Kidney (tissue), 14 donors: ENCODE results near the gene ABCC3. TPM values are rescaled to one million over a fixed set of nuclear protein-coding genes. Genes with fewer than 3 reads are reported as not detected.

Experiments
- DNase-seq, 5 donors: peaks; one replicate each; pipeline ENCODE4 v3.0.0-alpha.2; 2013 to 2020
- FAIRE-seq: peaks from 2 replicates; lab custom pipeline; 2012; peaks lifted over from hg19 to GRCh38; lab: Jason Lieb, UNC
- H3K27ac ChIP-seq, 2 donors: one replicate each; pipeline ENCODE4 v1.7.0; 2013; ENCODE audit warnings: low read depth in 2 of 2, low read length in 2 of 2, inconsistent platforms in 1 of 2
- H3K27me3 ChIP-seq: one replicate; pipeline ENCODE4 v1.7.1; 2013; ENCODE audit warnings: low read length, inconsistent platforms; ENCODE audit not compliant: control insufficient read depth, insufficient read depth
- H3K36me3 ChIP-seq, 3 donors: one replicate each; pipeline versions ENCODE4 v1.7.0 to v1.7.1; 2013; ENCODE audit warnings: low read length in 3 of 3, control low read depth in 1 of 3, inconsistent platforms in 1 of 3; ENCODE audit not compliant: insufficient read depth in 3 of 3, control insufficient read depth in 2 of 3
- H3K4me1 ChIP-seq, 3 donors: one replicate each; pipeline versions ENCODE4 v1.7.0 to v1.7.1; 2013; ENCODE audit warnings: low read length in 3 of 3, inconsistent platforms in 1 of 3, low read depth in 1 of 3; ENCODE audit not compliant: control insufficient read depth in 2 of 3, insufficient read depth in 2 of 3
- H3K4me3 ChIP-seq, 3 donors: one replicate each; pipeline versions ENCODE4 v1.7.0 to v1.8.1; 2013; ENCODE audit warnings: low read length in 3 of 3, control low read depth in 1 of 3, inconsistent platforms in 1 of 3
- H3K9ac ChIP-seq, 3 donors: one replicate each; pipeline versions ENCODE4 v1.7.0 to v1.7.1; 2013; ENCODE audit warnings: low read length in 3 of 3, control low read depth in 1 of 3, inconsistent platforms in 1 of 3
- H3K9me3 ChIP-seq, 3 donors: one replicate each; pipeline versions ENCODE4 v1.7.0 to v1.7.1; 2013; ENCODE audit warnings: low read length in 3 of 3, control low read depth in 1 of 3, inconsistent platforms in 1 of 3; ENCODE audit not compliant: control insufficient read depth in 2 of 3, insufficient read depth in 1 of 3
- intact Hi-C: fragments of 100-400 bp; cut with DNase I; formaldehyde crosslinking; loops from one replicate; pipeline ENCODE4 v1.11.1; 2022
- polyA plus RNA-seq: library from polyadenylated mRNA; stranded (reverse); fragments of 350-450 nt; fragmentation: Illumina TruSeq; extraction: RNeasy Lipid Tissue Mini Kit (QIAGEN cat#74804); gene quantifications from one replicate; pipeline ENCODE4 v1.2.3, GENCODE V29; 2014; ENCODE audit warnings: low read depth, low replicate concordance; ENCODE audit not compliant: insufficient read depth
- total RNA-seq: library from RNA; stranded (reverse); fragmentation: NEBNext Ultra II Directional; extraction: Animal tissue kit (Norgen Biotek cat#: 25700); gene quantifications from one replicate; pipeline ENCODE4 v1.2.1, GENCODE V29; 2021
- TF ChIP-seq, protein P1 (sequence below): IDR thresholded peaks from 3 replicates; pipeline ENCODE4 v1.5.1; 2012; ENCODE audit warnings: mild to moderate bottlenecking, moderate library complexity, borderline replicate concordance; ENCODE audit not compliant: insufficient read depth; ENCODE audit errors: extremely low read depth
- donor health status: control.
- donor health status: control.
- donor health status: control.
- donor health status: control.
- donor health status: control.
- donor health status: DM: yes; HTN: yes; CAD: no.
- donor health status: Normal renal cell carcinoma (clear cell type).

ABCC3 gene
- total and polyA plus RNA-seq, 2 donors from 2014 or later, result 9.3 to 156 TPM

DNA sequence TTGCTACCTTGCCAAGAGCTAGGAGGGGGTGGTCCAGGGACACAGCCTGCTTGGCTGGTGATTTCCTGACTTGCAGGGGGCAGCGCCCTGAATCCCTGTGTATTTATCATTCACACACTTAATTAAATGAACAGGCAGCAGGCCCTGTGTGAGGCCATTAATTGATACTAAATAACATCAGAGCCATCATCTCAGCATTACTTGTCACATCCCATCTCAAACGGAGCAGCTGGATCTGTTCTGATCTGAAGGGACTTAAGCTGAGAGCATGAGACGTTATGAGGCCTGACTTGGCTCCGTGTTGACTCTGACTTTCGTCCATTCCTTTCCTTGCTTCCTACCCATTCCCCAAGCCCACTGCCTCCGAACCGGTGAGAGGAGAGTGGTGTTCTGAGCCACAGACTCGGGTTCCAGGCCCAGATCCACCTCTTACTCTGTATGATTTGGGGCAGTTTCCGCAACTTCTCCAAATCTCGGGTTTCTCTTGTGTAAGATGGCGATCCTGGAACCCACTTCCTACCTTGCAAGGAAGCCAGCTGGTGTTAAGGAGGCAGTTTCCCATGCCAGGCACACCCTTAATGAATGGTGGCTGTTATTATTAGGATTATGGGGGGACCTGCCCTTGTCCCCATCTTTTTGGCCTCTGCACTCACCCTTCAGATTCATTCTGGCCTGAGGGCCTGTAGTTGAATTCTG is 40.4 kb upstream of the ABCC3 start:
- H3K9me3 ChIP-seq, result no peaks in the 10 kb centered on the region
- H3K27me3 ChIP-seq, result no peaks in the 10 kb centered on the region
- no peak overlapping the region for H3K27ac ChIP-seq
- TF ChIP-seq, protein P1, sequence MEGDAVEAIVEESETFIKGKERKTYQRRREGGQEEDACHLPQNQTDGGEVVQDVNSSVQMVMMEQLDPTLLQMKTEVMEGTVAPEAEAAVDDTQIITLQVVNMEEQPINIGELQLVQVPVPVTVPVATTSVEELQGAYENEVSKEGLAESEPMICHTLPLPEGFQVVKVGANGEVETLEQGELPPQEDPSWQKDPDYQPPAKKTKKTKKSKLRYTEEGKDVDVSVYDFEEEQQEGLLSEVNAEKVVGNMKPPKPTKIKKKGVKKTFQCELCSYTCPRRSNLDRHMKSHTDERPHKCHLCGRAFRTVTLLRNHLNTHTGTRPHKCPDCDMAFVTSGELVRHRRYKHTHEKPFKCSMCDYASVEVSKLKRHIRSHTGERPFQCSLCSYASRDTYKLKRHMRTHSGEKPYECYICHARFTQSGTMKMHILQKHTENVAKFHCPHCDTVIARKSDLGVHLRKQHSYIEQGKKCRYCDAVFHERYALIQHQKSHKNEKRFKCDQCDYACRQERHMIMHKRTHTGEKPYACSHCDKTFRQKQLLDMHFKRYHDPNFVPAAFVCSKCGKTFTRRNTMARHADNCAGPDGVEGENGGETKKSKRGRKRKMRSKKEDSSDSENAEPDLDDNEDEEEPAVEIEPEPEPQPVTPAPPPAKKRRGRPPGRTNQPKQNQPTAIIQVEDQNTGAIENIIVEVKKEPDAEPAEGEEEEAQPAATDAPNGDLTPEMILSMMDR, result no peak
- peaks cover 6 to 13% (median 13%) of the 10 kb centered on the region in 3 donors for H3K4me1 ChIP-seq
- no peak overlapping the region for H3K4me3 ChIP-seq
- intact Hi-C loops, result no loop called here
- H3K9ac ChIP-seq, result no peak overlapping the region
- FAIRE-seq (no peak), DNase-seq (no peak)
- no peaks in the 10 kb centered on the region for H3K36me3 ChIP-seq

DNA sequence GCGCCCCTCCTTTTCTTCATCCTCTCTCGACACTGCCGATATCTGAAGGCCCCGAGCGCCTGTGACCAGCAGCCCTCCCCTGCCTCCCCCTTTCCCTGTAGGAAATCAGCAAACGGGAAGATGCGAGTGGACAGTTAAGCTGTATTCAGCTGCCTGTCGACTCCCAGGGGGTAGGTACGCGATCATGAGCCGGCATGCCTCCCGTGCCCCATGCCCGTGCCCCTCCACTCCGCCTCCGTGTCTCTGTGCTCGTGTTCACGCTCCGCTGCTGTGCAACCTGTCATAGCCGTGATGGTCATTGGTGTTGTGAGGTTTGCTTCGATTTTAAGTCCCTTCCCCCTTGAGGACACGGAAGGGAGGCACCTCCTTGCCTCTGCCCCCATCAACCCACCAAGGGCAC is 39.8 kb upstream of the ABCC3 start:
- Histone ChIP-seq H3K36me3 (no peaks in the 10 kb centered on the region), H3K27ac (no peak overlapping the region), H3K9ac (no peak overlapping the region), H3K27me3 (no peaks in the 10 kb centered on the region), H3K4me3 (no peak overlapping the region), H3K4me1 (peaks cover 0 to 7% (median 6%) of the 10 kb centered on the region in 3 donors), H3K9me3 (no peaks in the 10 kb centered on the region)
- no peak for DNase-seq
- TF ChIP-seq, protein P1, result no peak
- no peak for FAIRE-seq
- intact Hi-C loops, result no loop called here

DNA sequence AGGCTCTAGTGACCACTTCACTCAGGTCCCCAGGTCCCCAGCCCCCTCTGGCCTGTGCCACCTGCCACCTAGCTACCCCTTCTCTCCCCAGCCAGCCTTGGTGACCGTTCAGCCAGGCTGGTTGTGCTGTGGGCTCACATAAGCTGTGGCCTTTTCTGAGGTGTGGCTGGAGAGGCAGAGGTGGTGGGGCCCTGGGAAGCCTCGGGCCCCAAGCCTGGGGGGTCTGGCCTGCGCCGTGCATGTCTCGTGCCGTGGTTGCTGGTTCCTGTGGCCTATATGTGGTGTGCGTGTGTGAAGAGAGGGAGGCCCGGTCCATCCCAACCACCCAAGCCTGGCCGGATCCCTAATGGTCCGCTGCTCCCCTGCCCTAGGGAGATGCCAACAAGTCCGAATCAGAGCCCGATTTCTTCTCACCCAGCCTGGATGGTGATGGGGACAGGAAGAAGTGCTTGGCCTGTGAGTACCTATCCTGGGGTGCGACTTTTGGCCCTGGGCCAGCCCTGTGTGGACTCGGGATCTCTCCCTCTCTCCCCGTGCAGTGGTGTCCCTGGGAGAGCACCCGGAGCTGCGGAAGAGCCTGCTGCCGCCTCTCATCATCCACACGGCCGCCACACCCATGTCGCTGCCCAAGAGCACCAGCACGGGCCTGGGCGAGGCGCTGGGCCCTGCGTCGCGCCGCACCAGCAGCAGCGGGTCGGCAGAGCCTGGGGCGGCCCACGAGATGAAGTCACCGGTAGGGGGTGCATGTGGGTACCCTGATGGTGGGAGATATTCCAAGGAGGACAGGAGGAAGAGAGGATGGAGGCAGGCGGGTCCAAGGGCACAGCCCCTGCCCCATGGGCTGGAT is 38.3 kb upstream of the ABCC3 start:
- DNase-seq (no peak), FAIRE-seq (no peak)
- Histone ChIP-seq H3K4me1 (peaks cover 0 to 2% (median 0%) of the 10 kb centered on the region in 3 donors), H3K36me3 (no peaks in the 10 kb centered on the region), H3K27me3 (no peaks in the 10 kb centered on the region), H3K4me3 (no peak overlapping the region), H3K27ac (no peak overlapping the region), H3K9ac (no peak overlapping the region), H3K9me3 (no peaks in the 10 kb centered on the region)
- intact Hi-C loops, result no loop called here
- TF ChIP-seq, protein P1, result no peak
